Cerebellar nuclear complex (tissue), 1 donor: ENCODE measurements around the gene OR6J1.
"Not testable (repeated sequence)": the region's sequence is repeated elsewhere in the genome, so short reads cannot be mapped to it uniquely, and the experiment has no call there.

Experiments
- DNase-seq, 2 experiments: peaks; one replicate each; lab custom pipeline; 2025; lab: John Stamatoyannopoulos, UW

OR6J1 gene

DNA sequence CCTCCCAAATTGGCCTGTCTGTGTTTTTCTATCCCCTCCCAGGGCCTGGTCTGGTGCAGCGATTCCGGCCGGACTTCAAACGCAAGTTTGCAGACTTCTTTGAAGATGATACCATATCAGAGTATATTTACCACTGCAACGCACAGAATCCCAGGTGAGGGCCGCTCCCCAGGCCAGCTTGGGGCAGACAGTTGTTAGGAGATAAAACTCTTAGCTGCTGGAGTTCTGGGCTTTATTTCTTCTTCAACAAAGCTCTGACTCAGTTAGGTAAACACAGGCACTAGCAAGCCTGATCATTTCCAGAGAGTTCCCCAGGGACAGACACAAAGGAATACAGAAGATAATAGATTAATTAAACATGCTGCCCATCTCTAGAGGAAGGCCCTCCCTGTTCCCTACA, 37.8 kb downstream of the OR6J1 start:
- no peak for DNase-seq

DNA sequence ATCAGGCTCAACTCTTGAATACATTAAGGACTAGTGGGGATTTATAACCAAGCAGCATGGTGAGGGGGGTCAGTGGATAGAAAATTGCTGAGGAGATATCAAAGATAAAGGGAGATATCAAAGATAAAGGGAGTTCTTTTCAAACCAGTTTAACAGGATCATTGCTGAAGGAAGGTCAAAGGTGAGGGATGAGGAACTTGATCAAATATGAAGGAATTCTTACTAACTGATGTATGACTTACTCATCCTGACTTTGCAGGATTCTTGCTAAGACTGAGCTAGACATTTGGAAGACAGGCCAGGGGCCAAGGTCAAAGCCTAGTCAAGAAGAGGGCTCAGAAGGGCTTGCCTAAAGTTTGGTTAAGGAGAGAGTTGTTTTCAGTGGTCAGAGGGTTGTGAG, 41.3 kb downstream of the OR6J1 start:
- DNase-seq: no peak

- DNase-seq: no peak
Observed at GRCh38 chr14:22601996-22602395, 42.2 kb downstream of the OR6J1 start.

GRCh38 chr14:22601456-22601855, 42.7 kb downstream of the OR6J1 start:
- no peak for DNase-seq

DNA sequence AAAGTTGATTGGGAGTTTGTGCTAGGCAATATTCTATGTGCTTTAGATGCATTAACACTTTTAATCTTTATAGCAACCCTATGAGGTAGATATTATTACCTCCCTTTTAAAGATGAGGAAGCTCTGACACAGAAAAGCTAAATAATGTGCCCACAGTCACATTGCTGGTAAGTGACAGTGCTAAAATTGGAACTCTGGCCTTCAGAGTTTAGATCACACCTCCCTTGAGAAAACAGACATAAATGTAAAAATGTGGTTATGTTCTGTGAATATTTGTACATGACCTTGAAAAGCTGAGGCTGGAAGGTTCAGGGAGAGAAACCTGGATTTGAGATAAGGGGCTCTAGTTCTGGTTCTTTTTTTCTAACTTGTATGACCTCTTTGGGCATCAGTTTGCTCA, 44.1 kb downstream of the OR6J1 start:
- DNase-seq: no peak

DNA sequence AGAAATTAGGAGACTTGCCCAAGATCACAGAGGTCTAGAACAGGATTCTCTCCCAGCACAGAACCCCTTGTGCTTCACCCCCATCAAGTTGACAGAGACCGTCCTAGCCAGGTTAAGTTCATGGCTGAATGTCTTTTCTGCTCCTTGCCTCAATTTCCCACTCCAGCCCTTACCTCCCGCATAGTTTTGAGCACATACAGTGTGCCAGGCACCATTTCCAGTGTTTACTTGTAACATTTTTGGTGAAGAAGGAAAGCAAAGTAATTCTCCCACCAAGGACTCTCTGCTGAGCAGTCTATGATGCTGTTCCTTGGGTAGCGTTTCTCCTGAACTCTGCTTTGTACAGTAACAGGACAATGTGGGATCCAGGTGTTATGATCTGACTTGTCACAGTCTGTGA, 44.8 kb downstream of the OR6J1 start:
- no peak for DNase-seq

DNA sequence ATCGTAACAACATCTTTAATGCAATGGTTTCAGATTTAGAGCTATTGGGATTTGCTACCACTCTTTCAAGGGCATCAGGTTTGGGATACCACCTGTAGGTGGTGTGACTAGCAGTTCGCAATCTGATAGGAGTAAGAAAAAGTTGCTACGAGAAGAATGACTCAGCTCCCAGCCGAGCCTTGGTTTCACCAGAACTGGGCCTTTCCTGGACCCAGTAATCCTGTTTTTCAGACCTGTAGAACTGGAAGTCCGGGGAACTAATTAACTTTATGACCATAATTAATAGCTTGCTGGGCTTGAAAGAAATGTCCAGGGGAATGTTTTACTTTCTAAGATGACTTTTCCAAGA, 45.3 kb downstream of the OR6J1 start:
- no peak for DNase-seq

DNA sequence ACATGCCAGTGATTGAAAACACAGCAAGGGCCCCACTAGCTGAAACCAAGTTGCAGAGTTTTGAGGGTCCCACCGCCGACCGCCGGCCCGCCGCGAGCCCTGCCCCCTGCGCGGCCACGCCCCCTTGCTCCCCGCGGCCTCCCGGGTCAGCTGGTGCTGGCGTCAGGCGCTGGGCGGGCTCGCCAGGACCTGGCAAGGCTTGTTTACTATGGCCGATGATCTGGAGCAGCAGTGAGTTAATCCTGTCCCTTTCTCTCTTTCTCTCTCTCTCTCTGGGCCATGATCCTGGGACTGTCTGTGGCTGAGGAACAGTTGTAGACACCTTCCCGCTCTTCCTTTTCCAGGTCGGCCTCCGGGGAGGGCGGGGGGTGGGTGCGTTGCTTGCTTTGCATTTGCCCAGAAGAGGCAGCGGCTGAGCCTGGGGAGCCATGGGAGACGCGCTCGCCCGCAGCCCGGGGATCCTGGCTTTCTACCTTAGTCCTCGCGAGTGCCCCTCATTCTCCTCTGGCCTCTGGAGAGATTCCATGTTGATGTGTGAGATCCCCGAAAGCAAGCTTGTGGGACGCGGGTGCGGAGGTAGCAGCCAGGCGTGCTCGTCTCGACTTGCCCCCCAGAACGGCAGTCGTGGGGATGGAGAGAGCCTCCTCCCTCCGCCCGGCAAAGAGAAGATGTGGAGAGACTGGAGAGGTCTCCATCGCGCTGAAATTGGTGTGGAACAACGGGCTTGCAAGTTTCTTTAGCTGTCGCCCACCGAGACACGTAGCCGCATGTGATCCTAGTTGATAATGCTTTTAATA, 45.9 kb downstream of the OR6J1 start, which contains the start of gene ABHD4:
Gene ABHD4, plus strand, starts transcription at position 202 of the 797 bp plus-strand sequence. Its CDS starts 7 bp downstream, at position 209.
- DNase-seq: peak in 1 of 2 experiments; percentile 47

- no peak for DNase-seq
Observed at GRCh38 chr14:22597771-22598098, 46.4 kb downstream of the OR6J1 start.

- no peak for DNase-seq
Observed at GRCh38 chr14:22597265-22597664, 46.9 kb downstream of the OR6J1 start.

- no peak for DNase-seq
Observed at GRCh38 chr14:22596354-22596879, 47.7 kb downstream of the OR6J1 start.

GRCh38 chr14:22594156-22594716, 49.9 kb downstream of the OR6J1 start:
- DNase-seq: no peak

GRCh38 chr14:22593601-22594000, 50.6 kb downstream of the OR6J1 start:
- no peak for DNase-seq

DNA sequence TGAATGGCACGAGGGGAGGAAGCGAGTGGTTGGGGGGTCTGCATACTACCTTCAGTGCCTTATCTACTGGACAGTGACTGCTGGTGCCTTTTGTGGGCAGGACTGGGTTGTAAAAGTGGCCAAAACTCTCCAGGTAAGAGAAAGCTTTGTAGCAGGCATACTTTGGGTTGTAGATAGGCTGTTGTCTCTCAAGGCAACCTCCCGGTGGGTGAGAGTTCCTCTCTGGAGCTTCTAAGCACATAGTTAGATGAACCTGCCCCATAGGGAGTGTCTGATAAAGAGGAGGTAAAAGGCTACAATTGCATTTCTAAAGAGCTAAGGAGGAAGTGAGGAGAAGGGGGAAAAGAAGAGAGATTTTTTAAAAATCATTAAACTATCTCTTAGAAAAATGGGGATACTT, 51.0 kb downstream of the OR6J1 start:
- DNase-seq: no peak

DNA sequence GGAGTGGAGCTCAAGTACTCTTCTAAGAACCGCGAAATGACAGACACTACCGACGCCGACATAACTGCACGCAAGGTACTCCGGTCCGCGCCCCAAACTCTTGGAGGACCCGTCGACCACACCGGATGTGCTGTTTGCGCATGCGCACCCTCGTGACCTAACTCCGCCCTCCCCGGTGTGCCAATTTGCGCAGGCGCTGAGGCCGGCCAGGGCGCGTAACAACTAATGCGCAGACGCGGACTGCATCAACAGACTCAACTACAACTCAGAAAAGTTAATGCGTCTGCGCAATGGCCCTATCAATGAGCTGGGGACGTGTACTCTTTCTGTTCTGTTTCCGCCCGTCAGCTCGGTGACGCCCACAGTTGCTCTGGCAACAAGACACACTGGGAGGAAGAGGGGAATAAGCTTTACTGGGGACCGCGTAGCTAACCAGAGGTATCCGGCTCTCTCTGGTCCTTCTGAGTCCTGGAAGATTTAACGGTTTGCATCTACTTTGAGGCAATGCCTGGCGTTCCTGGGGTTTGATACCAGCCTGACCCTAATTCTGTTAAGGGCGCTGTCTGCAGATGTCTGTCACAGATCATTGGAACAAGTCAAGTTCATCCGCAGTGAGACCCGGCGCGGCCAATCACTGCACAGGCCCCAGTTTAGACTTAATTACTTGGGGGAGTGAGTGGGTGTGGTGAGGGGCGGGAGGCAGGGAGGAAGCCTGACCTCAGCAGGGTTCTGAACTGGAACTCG, 54.9 kb downstream of the OR6J1 start, which contains the start of gene DAD1:
Gene DAD1, minus strand, starts transcription at position 129 of the 744 bp plus-strand sequence. Its CDS starts 67 bp downstream, at position 62.
- peak; percentile 91 to 92 for DNase-seq

- DNase-seq: no peak
Observed at GRCh38 chr14:22588526-22589095, 55.5 kb downstream of the OR6J1 start.

DNA sequence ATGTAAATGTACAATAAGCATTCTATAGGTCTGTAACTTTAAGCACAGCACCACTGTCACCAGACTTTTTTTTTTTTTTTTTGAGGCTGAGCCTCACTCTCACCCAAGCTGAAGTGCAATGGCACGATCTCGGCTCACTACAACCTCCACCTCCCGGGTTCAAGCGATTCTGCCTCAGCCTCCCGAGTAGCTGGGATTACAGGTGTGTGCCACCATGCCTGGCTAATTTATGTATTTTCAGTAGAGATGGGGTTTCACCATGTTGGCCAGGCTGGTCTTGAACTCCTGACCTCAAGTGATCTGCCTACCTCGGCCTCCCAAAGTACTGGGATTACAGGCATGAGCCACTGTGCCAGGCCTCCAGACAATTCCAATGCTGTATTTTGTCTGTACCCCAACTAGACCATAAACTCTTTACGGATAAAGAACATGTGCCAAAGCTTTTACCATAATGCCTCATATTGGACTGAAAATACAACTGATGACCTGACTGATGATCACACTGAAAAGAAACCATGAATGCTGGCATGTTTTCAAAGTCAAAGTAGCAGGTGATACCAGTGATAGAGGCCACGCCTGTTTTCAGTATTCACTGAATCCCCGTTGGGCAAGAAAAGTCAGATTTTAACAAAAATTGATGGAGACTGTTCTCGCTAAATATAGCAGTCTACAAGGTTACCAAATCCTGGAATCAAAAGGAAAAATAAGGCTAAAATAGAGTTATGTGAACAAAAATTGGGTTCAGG, 56.3 kb downstream of the OR6J1 start:
- DNase-seq: not testable (repeated sequence)

- DNase-seq: no peak
Observed at GRCh38 chr14:22587247-22587646, 56.9 kb downstream of the OR6J1 start.

GRCh38 chr14:22583994-22584393, 60.2 kb downstream of the OR6J1 start:
- DNase-seq: no peak
